ENCODE results near the gene MRPL16.

- no peak for TF ChIP-seq EZH2 (IDR thresholded peaks at IDR 0.05; ENCODE audit: borderline replicate concordance, low read depth, low read length, poor library complexity, severe bottlenecking)
- no peak for TF ChIP-seq CTCF (conservative IDR thresholded peaks at IDR 0.05; ENCODE audit: low read depth, low read length)
Measured at GRCh38 chr11:59766542-59767224, 43.9 kb downstream of the MRPL16 start.

Measured in A673 (cell line).